Neural progenitor cell (in vitro differentiated cells): ENCODE data around the gene DEFB121. TPM values are rescaled to one million over a fixed set of nuclear protein-coding genes. Genes with fewer than 3 reads are reported as not detected.
"Not testable (repeated sequence)": the region's sequence is repeated elsewhere in the genome, so short reads cannot be mapped to it uniquely, and the experiment has no call there.

ENCODE experiments used
- DNase-seq: peaks from one replicate; pipeline ENCODE4 v3.0.0-alpha.2; 2016; ENCODE audit warnings: low spot score
- H2AFZ ChIP-seq: fragments of 200-600 bp; sonication (generic); replicated peaks from 2 replicates; pipeline ENCODE4 v1.6.1; 2016; ENCODE audit warnings: antibody characterized with exemption
- H3F3A ChIP-seq: fragments of 200-600 bp; sonication (generic); 2 replicates; pipeline ENCODE4 v1.6.1; 2016; ENCODE audit warnings: antibody characterized with exemption, low read depth
- H3K27ac ChIP-seq: fragments of 200-600 bp; sonication (generic); 2 replicates; pipeline ENCODE4 v1.5.1; 2016; ENCODE audit warnings: mild to moderate bottlenecking
- H3K27me3 ChIP-seq: fragments of 200-600 bp; sonication (generic); 2 replicates; pipeline ENCODE4 v1.6.1; 2016; ENCODE audit warnings: mild to moderate bottlenecking, moderate library complexity
- H3K36me3 ChIP-seq: fragments of 200-600 bp; sonication (generic); 2 replicates; pipeline ENCODE4 v1.5.1; 2016
- H3K4me1 ChIP-seq: fragments of 200-600 bp; sonication (generic); 2 replicates; pipeline ENCODE4 v1.6.1; 2016; ENCODE audit warnings: mixed run types
- H3K4me2 ChIP-seq: fragments of 200-600 bp; sonication (generic); 2 replicates; pipeline ENCODE4 v1.6.1; 2016
- H3K4me3 ChIP-seq: fragments of 200-600 bp; sonication (generic); 2 replicates; pipeline ENCODE4 v1.5.1; 2016
- H3K79me2 ChIP-seq: fragments of 200-600 bp; sonication (generic); 2 replicates; pipeline ENCODE4 v1.6.1; 2016; ENCODE audit warnings: low read depth
- H3K9ac ChIP-seq: fragments of 200-600 bp; sonication (generic); 2 replicates; pipeline ENCODE4 v1.6.1; 2016
- H3K9me3 ChIP-seq: fragments of 200-600 bp; sonication (generic); 2 replicates; pipeline ENCODE4 v1.5.1; 2016; ENCODE audit warnings: low read depth
- H4K20me1 ChIP-seq: fragments of 200-600 bp; sonication (generic); 2 replicates; pipeline ENCODE4 v1.6.1; 2016; ENCODE audit warnings: low read depth
- H3K27ac Mint-ChIP-seq: 3 replicates; pipeline ENCODE4 v1.8.0; 2021; ENCODE audit warnings: mixed read lengths
- H3K27me3 Mint-ChIP-seq: 2 replicates; pipeline ENCODE4 v1.8.0; 2022; ENCODE audit warnings: low read depth, mild to moderate bottlenecking, inconsistent platforms, moderate library complexity, mixed read lengths; ENCODE audit not compliant: insufficient read depth
- H3K36me3 Mint-ChIP-seq: 3 replicates; pipeline ENCODE4 v1.8.0; 2021; ENCODE audit warnings: mixed read lengths
- H3K4me1 Mint-ChIP-seq: 3 replicates; pipeline ENCODE4 v1.8.0; 2021; ENCODE audit warnings: mixed read lengths
- H3K4me3 Mint-ChIP-seq: 3 replicates; pipeline ENCODE4 v1.8.0; 2021; ENCODE audit warnings: mild to moderate bottlenecking, moderate library complexity, mixed read lengths
- H3K9me3 Mint-ChIP-seq: 3 replicates; pipeline ENCODE4 v1.8.0; 2020; ENCODE audit warnings: mixed read lengths
- EZH2 ChIP-seq: fragments of 200-600 bp; sonication (generic); IDR thresholded peaks from 2 replicates; pipeline ENCODE4 v1.6.1; 2017; ENCODE audit warnings: antibody characterized with exemption, mild to moderate bottlenecking, moderate library complexity
- EZH2phosphoT487 ChIP-seq: fragments of 200-600 bp; sonication (generic); IDR thresholded peaks from 2 replicates; pipeline ENCODE4 v1.6.1; 2017; ENCODE audit warnings: antibody characterized with exemption
- total RNA-seq: library from RNA; depleted of rRNA; stranded (reverse); fragments of >200 nt; gene quantifications from 2 replicates; pipeline ENCODE4 v1.2.3, GENCODE V29; 2015; ENCODE audit warnings: low replicate concordance
- TF ChIP-seq, protein P1 (sequence below): fragments of 200-600 bp; sonication (generic); IDR thresholded peaks from 2 replicates; pipeline ENCODE4 v1.5.1; 2017; ENCODE audit warnings: antibody characterized with exemption, mild to moderate bottlenecking

The DEFB121 gene
- total RNA-seq, 1 donor from 2014 or later = not detected

DNA sequence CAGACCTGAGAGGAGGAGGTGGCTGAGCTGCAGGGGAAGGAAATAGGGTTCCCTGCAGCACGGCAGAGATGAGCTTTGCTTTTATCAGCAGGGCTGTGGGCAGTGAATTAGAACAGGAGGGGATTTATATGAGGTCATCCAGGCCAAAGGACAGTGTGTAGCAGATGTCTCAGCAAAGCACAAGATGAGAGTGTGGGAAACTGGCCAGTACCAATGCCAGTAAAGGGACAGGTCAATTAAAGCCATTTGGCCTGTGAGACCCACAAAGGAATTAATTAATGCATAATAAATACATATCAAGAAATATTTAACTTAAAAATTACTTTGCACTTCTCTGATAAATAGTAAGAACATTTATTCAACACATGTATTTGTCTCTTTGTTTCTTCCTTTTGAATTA is 15.5 kb downstream of the DEFB121 start, which contains the start of gene DEFB119:
Gene DEFB119 (minus strand): TSS at position 101 of the 400 bp plus-strand sequence. CDS start 107 bp downstream, outside the sequence.
- no peak within 1 kb of the TSS for H3K27ac Mint-ChIP-seq
- H3K27me3 ChIP-seq = no peaks in the 10 kb centered on the region
- H3K27ac ChIP-seq = no peak within 1 kb of the TSS
- H3K4me3 Mint-ChIP-seq = no peak within 1 kb of the TSS
- peaks cover 8% of the 10 kb centered on the region for H3K27me3 Mint-ChIP-seq
- no peaks in the 10 kb centered on the region for H3K36me3 Mint-ChIP-seq
- no peaks in the 10 kb centered on the region for H4K20me1 ChIP-seq
- no peak within 1 kb of the TSS for H2AFZ ChIP-seq
- no peaks in the 10 kb centered on the region for H3K4me1 Mint-ChIP-seq
- H3K79me2 ChIP-seq = no peaks in the 10 kb centered on the region
- peaks cover 7% of the 10 kb centered on the region for H3K9me3 ChIP-seq
- no peaks in the 10 kb centered on the region for H3F3A ChIP-seq
- no peak within 1 kb of the TSS for H3K4me3 ChIP-seq
- H3K4me1 ChIP-seq = no peaks in the 10 kb centered on the region
- H3K4me2 ChIP-seq = no peak within 1 kb of the TSS
- no peaks in the 10 kb centered on the region for H3K36me3 ChIP-seq
- peaks cover 24% of the 10 kb centered on the region for H3K9me3 Mint-ChIP-seq
- TF ChIP-seq EZH2 = no peak
- TF ChIP-seq EZH2phosphoT487 = no peak
- TF ChIP-seq, protein P1, sequence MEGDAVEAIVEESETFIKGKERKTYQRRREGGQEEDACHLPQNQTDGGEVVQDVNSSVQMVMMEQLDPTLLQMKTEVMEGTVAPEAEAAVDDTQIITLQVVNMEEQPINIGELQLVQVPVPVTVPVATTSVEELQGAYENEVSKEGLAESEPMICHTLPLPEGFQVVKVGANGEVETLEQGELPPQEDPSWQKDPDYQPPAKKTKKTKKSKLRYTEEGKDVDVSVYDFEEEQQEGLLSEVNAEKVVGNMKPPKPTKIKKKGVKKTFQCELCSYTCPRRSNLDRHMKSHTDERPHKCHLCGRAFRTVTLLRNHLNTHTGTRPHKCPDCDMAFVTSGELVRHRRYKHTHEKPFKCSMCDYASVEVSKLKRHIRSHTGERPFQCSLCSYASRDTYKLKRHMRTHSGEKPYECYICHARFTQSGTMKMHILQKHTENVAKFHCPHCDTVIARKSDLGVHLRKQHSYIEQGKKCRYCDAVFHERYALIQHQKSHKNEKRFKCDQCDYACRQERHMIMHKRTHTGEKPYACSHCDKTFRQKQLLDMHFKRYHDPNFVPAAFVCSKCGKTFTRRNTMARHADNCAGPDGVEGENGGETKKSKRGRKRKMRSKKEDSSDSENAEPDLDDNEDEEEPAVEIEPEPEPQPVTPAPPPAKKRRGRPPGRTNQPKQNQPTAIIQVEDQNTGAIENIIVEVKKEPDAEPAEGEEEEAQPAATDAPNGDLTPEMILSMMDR = no peak
- DNase-seq = no peak
- H3K9ac ChIP-seq = no peak within 1 kb of the TSS

DNA sequence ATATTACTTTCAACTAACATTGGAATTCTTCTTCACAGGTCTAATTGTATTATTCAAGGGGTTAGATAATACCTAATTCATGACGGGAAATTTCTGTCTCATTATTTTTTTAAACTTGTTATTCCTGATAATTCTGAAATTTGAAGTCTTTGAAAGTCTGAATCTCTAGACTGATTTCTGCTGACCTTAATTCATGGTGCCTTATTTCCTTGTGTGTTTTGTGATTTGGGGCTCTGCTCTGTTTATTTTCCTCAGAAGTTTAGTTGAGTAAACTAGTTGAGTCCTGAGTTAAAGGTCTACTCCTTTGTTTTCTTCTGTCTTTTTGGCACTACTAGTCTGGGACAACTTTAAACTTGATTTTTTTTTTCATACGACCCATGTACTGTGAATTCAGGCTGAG is 31.7 kb downstream of the DEFB121 start:
- H3K9me3 Mint-ChIP-seq = peaks cover 5% of the 10 kb centered on the region
- TF ChIP-seq, protein P1 = no peak

GRCh38 chr20:31368301-31368700 is 37.7 kb downstream of the DEFB121 start, which contains the start of gene DEFB118:
TSS of gene DEFB118 (plus strand) at chr20:31368601. CDS start at chr20:31368651, 50 bp downstream.
- H3K9me3 Mint-ChIP-seq = peaks cover 14% of the 10 kb centered on the region
- no peaks in the 10 kb centered on the region for H3K36me3 ChIP-seq
- no peaks in the 10 kb centered on the region for H3K36me3 Mint-ChIP-seq
- H3K4me2 ChIP-seq = no peak within 1 kb of the TSS
- no peak within 1 kb of the TSS for H3K9ac ChIP-seq
- H3K4me3 ChIP-seq = no peak within 1 kb of the TSS
- TF ChIP-seq, protein P1 = no peak
- TF ChIP-seq EZH2 = no peak
- TF ChIP-seq EZH2phosphoT487 = no peak
- no peak within 1 kb of the TSS for H2AFZ ChIP-seq
- no peak within 1 kb of the TSS for H3K27ac ChIP-seq
- peaks cover 14% of the 10 kb centered on the region for H3K9me3 ChIP-seq
- DNase-seq = no peak
- no peak within 1 kb of the TSS for H3K27ac Mint-ChIP-seq
- no peaks in the 10 kb centered on the region for H3K4me1 Mint-ChIP-seq
- no peaks in the 10 kb centered on the region for H3F3A ChIP-seq
- no peaks in the 10 kb centered on the region for H3K79me2 ChIP-seq
- H3K4me3 Mint-ChIP-seq = no peak within 1 kb of the TSS
- no peaks in the 10 kb centered on the region for H3K27me3 ChIP-seq
- H4K20me1 ChIP-seq = no peaks in the 10 kb centered on the region
- H3K4me1 ChIP-seq = no peaks in the 10 kb centered on the region
- H3K27me3 Mint-ChIP-seq = no peaks in the 10 kb centered on the region

More for the DNA sequence above, 31.7 kb downstream of the DEFB121 start:
- H3K27ac Mint-ChIP-seq = no peak overlapping the region
- H3F3A ChIP-seq = no peaks in the 10 kb centered on the region
- no peak overlapping the region for H3K4me3 Mint-ChIP-seq
- H3K27me3 ChIP-seq = no peaks in the 10 kb centered on the region
- H3K27me3 Mint-ChIP-seq = no peaks in the 10 kb centered on the region
- H4K20me1 ChIP-seq = no peaks in the 10 kb centered on the region
- H3K27ac ChIP-seq = no peak overlapping the region
- no peak overlapping the region for H3K4me2 ChIP-seq
- no peaks in the 10 kb centered on the region for H3K36me3 Mint-ChIP-seq
- no peaks in the 10 kb centered on the region for H3K4me1 Mint-ChIP-seq
- no peaks in the 10 kb centered on the region for H3K36me3 ChIP-seq
- H3K9me3 ChIP-seq = peaks cover 19% of the 10 kb centered on the region
- no peak overlapping the region for H2AFZ ChIP-seq
- no peak overlapping the region for H3K9ac ChIP-seq
- H3K4me1 ChIP-seq = no peaks in the 10 kb centered on the region
- H3K4me3 ChIP-seq = no peak overlapping the region
- no peaks in the 10 kb centered on the region for H3K79me2 ChIP-seq
- DNase-seq = no peak

- H3K36me3 Mint-ChIP-seq, H3K27me3 ChIP-seq, H3K4me3 Mint-ChIP-seq, H3K4me2 ChIP-seq, H3K79me2 ChIP-seq, H3K4me1 ChIP-seq, H3K27ac Mint-ChIP-seq, DNase-seq, H4K20me1 ChIP-seq, H3K27ac ChIP-seq, H3K4me3 ChIP-seq, H3K4me1 Mint-ChIP-seq, H3K27me3 Mint-ChIP-seq, H2AFZ ChIP-seq, H3F3A ChIP-seq, H3K36me3 ChIP-seq, H3K9ac ChIP-seq: not testable (repeated sequence)
- peaks cover 26% of the 10 kb centered on the region for H3K9me3 ChIP-seq
- peaks cover 22% of the 10 kb centered on the region for H3K9me3 Mint-ChIP-seq
Measured at GRCh38 chr20:31364272-31364671, 41.7 kb downstream of the DEFB121 start.
